OCI-LY1 (cell line): ENCODE data around the gene MATR3.

Experiments
- H2AFZ ChIP-seq: fragments of 200-600 bp; sonication (generic), shearing (Covaris generic); 2 replicates; pipeline ENCODE4 v1.6.0; 2014; ENCODE audit warnings: antibody characterized with exemption, mild to moderate bottlenecking, low read length
- H3F3A ChIP-seq: fragments of 200-600 bp; sonication (generic), shearing (Covaris generic); 2 replicates; pipeline ENCODE4 v1.6.0; 2014; ENCODE audit warnings: mild to moderate bottlenecking, antibody characterized with exemption, low read length, moderate library complexity; ENCODE audit not compliant: insufficient read depth
- H3K27ac ChIP-seq: fragments of 200-600 bp; sonication (generic); 2 replicates; pipeline ENCODE4 v1.5.1; 2014; ENCODE audit warnings: low read length, mixed run types, mild to moderate bottlenecking, low read depth; ENCODE audit not compliant: poor library complexity, severe bottlenecking
- H3K27me3 ChIP-seq: fragments of 200-600 bp; sonication (generic); 2 replicates; pipeline ENCODE4 v1.6.0; 2014; ENCODE audit warnings: antibody characterized with exemption, mild to moderate bottlenecking, low read length, moderate library complexity; ENCODE audit not compliant: insufficient read depth
- H3K36me3 ChIP-seq: fragments of 200-600 bp; sonication (generic); 2 replicates; pipeline ENCODE4 v1.6.1; 2014; ENCODE audit warnings: mild to moderate bottlenecking, antibody characterized with exemption, low read length, moderate library complexity, mixed read lengths; ENCODE audit not compliant: insufficient read depth
- H3K4me1 ChIP-seq: fragments of 200-600 bp; sonication (generic); 2 replicates; pipeline ENCODE4 v1.5.1; 2014; ENCODE audit warnings: mild to moderate bottlenecking, low read length, moderate library complexity; ENCODE audit not compliant: insufficient read depth, severe bottlenecking
- H3K4me2 ChIP-seq: fragments of 200-600 bp; sonication (generic), shearing (Covaris generic); 2 replicates; pipeline ENCODE4 v1.6.1; 2014; ENCODE audit warnings: low read length
- H3K4me3 ChIP-seq: fragments of 200-600 bp; sonication (generic); 2 replicates; pipeline ENCODE4 v1.5.1; 2014; ENCODE audit warnings: low read length, low read depth, mild to moderate bottlenecking, mixed read lengths; ENCODE audit not compliant: poor library complexity, severe bottlenecking
- H3K79me2 ChIP-seq: fragments of 200-600 bp; shearing (Covaris generic); 2 replicates; pipeline ENCODE4 v1.6.1; 2016; ENCODE audit warnings: mixed run types, low read length, mixed read lengths; ENCODE audit not compliant: insufficient read depth
- H3K9ac ChIP-seq: fragments of 200-600 bp; sonication (generic), shearing (Covaris generic); 2 replicates; pipeline ENCODE4 v1.6.1; 2014; ENCODE audit warnings: mild to moderate bottlenecking, low read length, mixed read lengths
- H3K9me2 ChIP-seq: fragments of 200-600 bp; sonication (generic), shearing (Covaris generic); 2 replicates; pipeline ENCODE4 v1.6.1; 2014; ENCODE audit warnings: low read depth, mild to moderate bottlenecking, low read length, mixed read lengths
- H3K9me3 ChIP-seq: fragments of 200-600 bp; shearing (Covaris generic); 2 replicates; pipeline ENCODE4 v1.6.1; 2014; ENCODE audit warnings: low read length, mixed read lengths
- H4K20me1 ChIP-seq: fragments of 200-600 bp; sonication (generic), shearing (Covaris generic); 2 replicates; pipeline ENCODE4 v1.6.0; 2016; ENCODE audit warnings: mild to moderate bottlenecking, low read length; ENCODE audit not compliant: insufficient read depth
- CTCF ChIP-seq: fragments of 200-600 bp; sonication (generic), shearing (Covaris generic); IDR thresholded peaks from 2 replicates; pipeline ENCODE4 v1.5.1; 2017; ENCODE audit warnings: mild to moderate bottlenecking, antibody characterized with exemption, low read length, moderate library complexity, mixed read lengths
- EZH2 ChIP-seq: fragments of 200-600 bp; sonication (generic), shearing (Covaris generic); IDR thresholded peaks from 2 replicates; pipeline ENCODE4 v1.8.0; 2017; ENCODE audit warnings: borderline replicate concordance, mixed run types, mild to moderate bottlenecking, antibody characterized with exemption, low read length, moderate library complexity, mixed read lengths

MATR3 gene

GRCh38 chr5:139253115-139253514 is 40.4 kb upstream of the MATR3 start:
- no peaks in the 10 kb centered on the region for H3F3A ChIP-seq
- no peak overlapping the region for H3K4me2 ChIP-seq
- H4K20me1 ChIP-seq = no peaks in the 10 kb centered on the region
- H3K27ac ChIP-seq = no peak overlapping the region
- H3K27me3 ChIP-seq = no peaks in the 10 kb centered on the region
- TF ChIP-seq EZH2 = no peak
- TF ChIP-seq CTCF = no peak
- H3K4me3 ChIP-seq = no peak overlapping the region
- no peaks in the 10 kb centered on the region for H3K4me1 ChIP-seq
- H3K9me2 ChIP-seq = no peaks in the 10 kb centered on the region
- no peak overlapping the region for H3K9ac ChIP-seq
- H3K9me3 ChIP-seq = no peaks in the 10 kb centered on the region
- no peaks in the 10 kb centered on the region for H3K36me3 ChIP-seq
- H2AFZ ChIP-seq = no peak overlapping the region
- no peaks in the 10 kb centered on the region for H3K79me2 ChIP-seq

DNA sequence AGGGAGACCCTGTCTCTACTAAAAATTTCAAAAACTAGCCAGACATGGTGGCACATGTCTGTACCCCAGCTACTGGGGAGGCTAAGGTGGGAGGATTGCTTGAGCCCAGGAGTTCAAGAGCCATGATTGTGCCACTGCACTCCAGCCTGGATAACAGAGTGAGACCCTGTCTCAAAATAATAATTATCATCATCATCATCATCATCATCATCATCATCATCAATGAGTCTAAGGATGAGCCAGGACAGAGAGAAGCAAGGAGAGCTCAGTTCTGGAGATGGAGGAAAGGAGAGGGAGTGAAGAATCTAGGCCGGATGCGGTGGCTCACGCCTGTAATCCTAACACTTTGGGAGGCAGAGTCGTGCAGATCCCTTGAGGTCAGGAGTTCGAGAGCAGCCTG is 36.7 kb upstream of the MATR3 start:
- Histone ChIP-seq H3K27ac (no peak overlapping the region), H4K20me1 (no peaks in the 10 kb centered on the region), H2AFZ (no peak overlapping the region), H3K4me2 (no peak overlapping the region), H3K79me2 (no peaks in the 10 kb centered on the region), H3K9ac (no peak overlapping the region), H3K9me3 (no peaks in the 10 kb centered on the region), H3F3A (no peaks in the 10 kb centered on the region), H3K9me2 (no peaks in the 10 kb centered on the region), H3K36me3 (no peaks in the 10 kb centered on the region), H3K4me1 (no peaks in the 10 kb centered on the region), H3K4me3 (no peak overlapping the region), H3K27me3 (no peaks in the 10 kb centered on the region; the same call in 1 of the 2 replicates)
- TF ChIP-seq CTCF = no peak
- no peak for TF ChIP-seq EZH2

GRCh38 chr5:139262059-139262741 is 31.3 kb upstream of the MATR3 start:
- no peaks in the 10 kb centered on the region for H3K9me2 ChIP-seq
- TF ChIP-seq EZH2 = no peak
- no peak for TF ChIP-seq CTCF
- no peaks in the 10 kb centered on the region for H3F3A ChIP-seq
- H3K4me3 ChIP-seq = no peak overlapping the region
- H3K9me3 ChIP-seq = no peaks in the 10 kb centered on the region
- no peak overlapping the region for H3K27ac ChIP-seq
- no peaks in the 10 kb centered on the region; the same call in 1 of the 2 replicates for H3K27me3 ChIP-seq
- no peaks in the 10 kb centered on the region for H3K79me2 ChIP-seq
- H2AFZ ChIP-seq = no peak overlapping the region
- H3K9ac ChIP-seq = no peak overlapping the region
- H3K36me3 ChIP-seq = no peaks in the 10 kb centered on the region
- no peaks in the 10 kb centered on the region for H3K4me1 ChIP-seq
- H3K4me2 ChIP-seq = no peak overlapping the region
- H4K20me1 ChIP-seq = no peaks in the 10 kb centered on the region
